SK-N-DZ (cell line): ENCODE results near the gene ZFHX2.
A peak's percentile ranks its signal among the peaks of the same experiment; 100 is the strongest.
"Not testable (repeated sequence)": the region's sequence is repeated elsewhere in the genome, so short reads cannot be mapped to it uniquely, and the experiment has no call there.

Source experiments
- DNase-seq: peaks from one replicate; pipeline ENCODE4 v3.0.0-alpha.2; 2015; ENCODE audit warnings: low spot score

ZFHX2 gene

DNA sequence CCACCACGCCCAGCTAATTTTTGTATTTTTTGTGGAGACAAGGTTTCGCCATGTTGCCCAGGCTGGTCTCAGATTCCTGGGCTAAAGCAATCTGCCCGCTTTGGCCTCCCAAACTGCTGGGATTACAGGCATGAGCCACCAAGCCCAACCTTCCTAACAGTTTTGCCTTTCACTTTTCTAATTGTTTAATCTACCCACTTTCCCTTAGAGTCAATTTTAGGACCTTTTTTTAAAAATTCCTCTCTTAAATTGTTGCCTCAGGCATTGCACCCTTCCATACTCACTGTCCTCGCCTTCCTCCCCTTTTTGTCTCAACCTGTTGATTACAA, 11.5 kb downstream of the ZFHX2 start:
- DNase-seq = no peak

GRCh38 chr14:23539248-23540140, 12.1 kb downstream of the ZFHX2 start:
- peak; percentile 82 for DNase-seq

- peak; percentile 85 for DNase-seq
These were observed 12.8 kb downstream of the ZFHX2 start for GRCh38 chr14:23538785-23539184.

DNA sequence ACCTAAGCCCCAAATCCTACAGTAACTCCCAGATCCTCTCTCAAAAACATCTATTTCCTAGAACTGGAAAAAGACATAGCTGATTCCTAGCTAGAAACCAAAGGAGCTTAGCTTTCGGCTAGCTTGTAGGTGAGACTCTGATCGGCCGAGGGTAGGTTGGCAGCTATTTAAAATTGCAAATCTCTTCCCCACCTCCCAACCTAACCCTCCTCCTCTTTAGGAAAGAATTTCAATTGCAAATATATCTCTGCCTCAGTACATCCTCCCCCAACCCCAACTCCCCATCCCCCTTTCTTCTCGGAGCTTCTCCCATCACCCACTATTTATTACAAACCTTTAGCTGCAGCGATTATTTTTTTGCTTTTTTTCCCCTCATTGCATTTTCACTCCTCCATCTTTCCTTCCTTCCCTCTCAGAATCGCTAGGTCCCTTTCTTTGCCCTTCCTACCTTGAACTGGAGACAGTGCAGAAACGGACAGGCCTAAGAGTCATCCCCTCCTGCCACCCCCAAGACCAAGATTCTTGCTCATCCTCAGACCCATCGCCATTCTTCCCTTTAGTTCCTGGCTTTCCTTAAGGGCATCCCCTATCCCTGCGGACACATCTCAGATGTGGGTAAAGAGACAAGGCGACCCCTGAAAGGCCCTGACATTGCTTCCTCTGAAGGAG, 13.4 kb downstream of the ZFHX2 start:
- no peak for DNase-seq

DNA sequence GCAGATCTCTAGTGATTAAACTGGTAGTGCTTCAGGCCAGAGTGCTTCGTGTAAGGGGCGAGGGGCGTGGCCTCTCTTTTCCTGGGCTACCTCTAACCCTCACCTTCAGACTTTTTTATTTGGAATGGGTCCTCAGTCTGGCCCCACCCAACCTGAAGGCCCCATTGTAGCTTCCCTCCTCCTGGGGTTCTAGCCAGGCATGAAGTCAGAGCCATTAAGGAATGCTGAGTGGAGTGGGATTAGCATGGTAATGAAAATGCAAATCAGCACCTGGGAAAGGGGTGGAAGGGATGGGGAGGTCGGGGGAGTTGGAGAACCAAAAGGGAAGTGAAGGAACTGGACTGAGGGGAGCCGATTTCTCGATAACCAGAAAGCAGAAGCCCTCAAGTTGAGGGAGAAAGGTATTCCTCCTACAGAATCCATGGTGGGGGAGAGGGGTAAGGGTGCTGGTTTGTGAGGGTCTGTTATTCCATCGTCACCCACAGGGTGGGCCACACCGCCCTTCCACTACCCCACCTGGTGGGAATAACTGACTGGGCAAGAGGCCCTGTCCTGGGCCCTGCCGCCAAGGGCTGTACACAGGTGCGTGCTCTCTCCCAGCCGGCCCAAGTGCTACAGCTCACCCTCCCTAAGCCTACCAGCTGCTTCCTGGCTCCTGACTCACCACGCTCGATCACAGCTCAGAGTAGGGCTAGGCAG, 14.1 kb downstream of the ZFHX2 start:
- no peak for DNase-seq

DNA sequence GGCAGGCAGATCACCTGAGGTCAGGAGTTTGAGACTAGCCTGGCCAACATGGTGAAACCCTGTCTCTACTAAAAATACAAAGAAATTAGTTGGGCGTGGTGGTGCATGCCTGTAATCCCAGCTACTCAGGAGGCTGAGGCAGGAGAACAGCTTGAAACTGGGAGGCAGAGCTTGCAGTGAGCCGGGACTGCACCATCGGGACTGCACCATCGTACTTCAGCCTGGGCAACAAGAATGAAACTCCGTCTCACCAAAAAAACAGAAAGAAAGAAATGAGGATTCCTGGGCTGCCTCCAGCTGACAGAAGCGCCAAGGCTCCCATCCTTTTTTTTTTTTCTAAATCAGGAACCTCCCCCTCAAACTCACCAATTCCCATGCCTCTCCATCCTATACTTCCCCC, 14.7 kb downstream of the ZFHX2 start:
- not testable (repeated sequence) for DNase-seq

- DNase-seq = no peak
These were observed 15.1 kb downstream of the ZFHX2 start for GRCh38 chr14:23536494-23536893.

GRCh38 chr14:23535943-23536342, 15.6 kb downstream of the ZFHX2 start:
- DNase-seq = no peak

- DNase-seq = no peak
These were observed 17.7 kb downstream of the ZFHX2 start for GRCh38 chr14:23533652-23534435.

GRCh38 chr14:23532658-23533057, 18.9 kb downstream of the ZFHX2 start:
- no peak for DNase-seq

GRCh38 chr14:23531391-23531790, 20.2 kb downstream of the ZFHX2 start:
- no peak for DNase-seq

DNA sequence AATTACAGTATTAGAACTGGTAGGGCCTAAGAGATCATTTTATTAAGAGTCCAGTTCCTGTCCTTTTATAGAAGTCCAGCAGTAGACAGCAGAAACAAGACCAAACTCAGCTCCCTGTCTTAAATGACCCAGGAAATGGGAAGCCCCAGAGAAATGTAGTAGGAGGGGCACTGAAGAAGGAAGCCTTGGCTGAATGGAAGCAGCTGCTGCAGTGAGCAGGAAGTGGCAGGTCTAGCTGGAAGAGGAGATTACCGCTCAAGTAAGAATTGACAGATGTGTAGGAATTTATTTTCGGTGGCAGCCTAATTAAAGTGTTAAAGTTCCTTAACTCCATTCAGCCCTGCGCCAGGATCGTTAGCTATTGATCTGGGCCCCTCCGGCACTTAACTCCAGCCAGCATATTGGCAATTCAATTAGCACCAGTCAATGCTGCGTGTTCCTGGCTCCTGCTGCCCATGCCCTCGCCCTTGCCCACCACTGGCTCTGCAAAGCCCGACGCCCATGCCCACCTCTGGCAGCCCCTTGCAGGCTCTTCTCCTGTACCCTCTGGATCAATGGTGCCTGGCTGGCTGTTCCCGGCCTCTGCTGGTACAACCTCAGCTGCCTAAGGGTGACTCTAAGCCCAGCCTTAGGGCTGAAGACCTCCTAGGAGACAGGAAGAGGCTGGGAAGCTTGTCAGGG, 21.1 kb downstream of the ZFHX2 start:
- no peak for DNase-seq

DNA sequence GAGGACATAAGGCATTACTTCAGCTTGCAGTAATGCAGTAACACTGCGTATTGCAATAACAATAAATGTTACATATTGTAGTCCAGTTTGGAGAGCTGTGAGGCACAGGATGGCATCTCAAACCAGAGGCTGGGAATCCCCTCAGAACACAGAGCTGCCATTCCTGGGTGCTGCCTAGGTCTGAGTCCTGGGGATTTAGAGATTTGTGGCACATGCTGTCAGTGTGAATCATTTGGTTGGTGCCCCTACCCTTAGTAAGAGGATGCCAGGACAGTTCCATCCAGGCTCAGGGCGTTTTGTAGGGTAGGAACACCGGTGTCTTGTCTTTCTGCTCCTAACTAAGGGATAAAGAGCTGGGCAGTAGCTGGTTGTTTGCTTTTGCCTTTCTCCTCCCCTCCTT, 22.5 kb downstream of the ZFHX2 start:
- DNase-seq = no peak

DNA sequence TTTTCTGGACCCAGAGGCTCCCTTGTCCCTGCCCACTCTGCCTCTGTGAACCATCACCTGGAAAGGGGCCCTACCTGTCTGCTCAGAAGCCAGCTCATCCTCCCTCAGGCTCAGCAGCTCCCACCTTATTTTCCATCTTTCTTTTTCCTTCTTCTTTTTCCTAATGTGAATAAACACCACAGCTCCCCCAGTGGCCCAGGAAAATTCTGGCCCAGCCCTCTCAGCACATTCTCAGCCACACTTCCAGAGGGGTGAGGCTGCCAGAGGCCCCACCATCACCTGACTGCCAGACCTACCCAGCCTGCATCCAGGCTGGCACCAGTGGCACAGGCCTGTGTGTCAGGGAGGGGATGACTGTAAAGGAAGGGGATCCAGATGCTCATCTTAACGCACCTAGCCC, 23.0 kb downstream of the ZFHX2 start:
- no peak for DNase-seq

DNA sequence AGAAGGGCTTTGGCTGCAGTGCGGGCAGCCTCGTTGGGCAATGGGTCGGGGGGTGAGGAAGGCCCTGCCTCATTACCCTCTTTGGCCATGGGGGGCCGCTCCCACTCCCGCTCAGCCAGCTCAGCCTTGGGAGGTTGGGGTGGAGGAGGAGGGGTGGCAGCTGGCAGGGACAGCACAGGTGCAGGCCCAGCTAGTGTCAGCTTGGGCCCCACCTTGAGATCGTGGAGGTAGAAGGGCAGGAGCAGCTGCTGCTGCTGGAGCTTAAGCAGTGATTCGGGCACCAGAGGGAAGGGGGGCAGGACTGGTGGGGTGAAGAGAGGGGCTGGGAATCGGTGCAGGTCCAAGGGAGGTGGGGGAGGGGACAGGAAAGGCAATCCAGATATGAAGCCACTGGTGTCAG, 26.0 kb downstream of the ZFHX2 start:
- DNase-seq = no peak

DNA sequence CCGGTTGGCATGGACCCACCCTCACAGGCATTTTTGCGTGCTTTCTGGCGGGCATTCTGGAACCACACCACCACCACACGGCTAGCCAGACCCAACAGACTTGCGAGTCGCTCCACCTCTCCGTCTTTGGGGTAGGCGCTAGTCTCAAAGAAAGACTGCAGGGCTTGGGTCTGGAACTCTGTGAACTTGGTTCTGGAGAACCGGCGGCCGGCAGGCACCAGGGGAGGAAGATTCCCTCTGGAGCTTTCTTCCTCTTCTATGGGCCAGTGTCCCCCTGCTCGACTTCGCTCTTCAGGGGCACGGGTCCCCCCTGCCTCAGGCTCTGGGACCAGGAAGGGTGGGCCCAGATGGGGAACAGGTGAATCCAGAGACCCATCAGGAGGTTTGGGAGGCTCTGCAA, 26.6 kb downstream of the ZFHX2 start:
- DNase-seq = no peak

DNA sequence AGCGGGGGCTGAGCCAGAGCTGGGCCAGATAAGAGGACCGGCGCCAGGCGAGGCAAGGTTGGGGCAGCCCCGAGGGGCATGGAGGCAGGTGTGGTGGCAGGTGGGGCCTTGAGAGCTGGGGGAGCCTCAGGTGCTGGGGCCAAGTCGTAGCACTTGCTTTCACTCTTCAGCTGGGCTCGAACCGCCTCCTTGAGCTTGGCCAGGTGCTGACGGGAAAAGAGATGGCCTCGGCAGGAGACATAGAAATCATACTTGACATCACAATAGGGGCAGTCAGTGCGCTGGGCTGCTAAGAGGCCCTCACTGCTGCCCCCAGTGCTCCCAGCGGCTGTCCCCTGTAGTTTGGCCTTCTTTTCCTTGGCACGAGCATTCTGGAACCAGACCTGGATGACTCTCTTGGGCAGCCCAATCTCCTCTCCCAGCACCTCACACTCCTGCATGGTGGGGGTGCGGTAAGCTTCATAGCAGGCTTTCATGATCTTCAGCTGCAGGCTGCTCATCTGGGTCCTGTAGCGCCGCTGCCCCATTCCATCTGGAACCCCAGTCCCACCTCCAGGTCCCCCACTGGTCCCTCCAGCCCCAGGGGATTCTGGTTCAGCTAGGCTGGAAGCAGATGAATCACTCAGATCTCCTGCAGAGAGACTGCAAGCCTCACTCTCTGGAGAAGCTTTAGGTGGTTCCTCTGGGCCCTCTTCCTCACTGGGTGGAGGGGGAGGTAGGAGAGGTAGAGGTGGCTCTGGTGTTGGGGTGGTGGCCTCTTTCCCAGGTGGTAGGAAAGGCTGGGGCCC, 28.1 kb downstream of the ZFHX2 start:
- DNase-seq = no peak

DNA sequence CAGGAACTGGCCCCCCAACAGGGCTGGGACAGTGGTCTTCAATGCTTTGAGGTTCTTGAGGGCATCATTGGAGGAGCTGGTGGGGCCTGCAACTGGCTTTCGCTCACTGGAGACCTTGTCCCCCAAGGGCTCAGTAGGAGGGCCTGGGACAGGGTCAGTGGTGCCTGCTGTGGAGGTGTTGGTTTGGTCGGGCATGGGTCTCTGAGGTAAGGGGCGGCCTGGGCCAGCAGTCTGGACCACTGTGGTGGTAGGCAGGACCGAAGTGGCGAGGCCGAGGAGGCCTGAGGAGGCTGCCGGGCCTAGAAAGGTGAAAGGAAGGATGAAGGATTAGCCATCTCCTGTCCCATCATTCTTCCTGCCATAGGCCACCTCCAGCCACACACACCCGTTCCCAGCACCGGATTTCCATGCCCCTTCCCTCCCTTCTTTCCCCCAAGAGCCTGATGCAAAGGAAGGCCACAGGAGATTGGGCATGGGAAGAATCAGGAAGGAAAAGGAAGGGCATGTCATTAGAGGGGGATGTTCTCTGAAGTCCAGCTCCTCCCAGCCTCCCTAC, 28.8 kb downstream of the ZFHX2 start:
- DNase-seq = no peak

GRCh38 chr14:23521785-23522640, 29.6 kb downstream of the ZFHX2 start:
- no peak for DNase-seq
